Skin of body (tissue), 2 donors: ENCODE data around the gene ARHGAP32. TPM values are rescaled to one million over a fixed set of nuclear protein-coding genes. Genes with fewer than 3 reads are reported as not detected.

Experiments used
- small RNA-seq: library from RNA; depleted of rRNA; stranded (forward); fragments of <200 nt; gene quantifications from one replicate; pipeline ENCODE3, GENCODE V24; 2014; ENCODE audit warnings: low replicate concordance
- total RNA-seq: library from RNA; depleted of rRNA; stranded (reverse); fragments of >200 nt; gene quantifications from one replicate; pipeline ENCODE4 v1.2.3, GENCODE V29; 2014

The ARHGAP32 gene
- total RNA-seq, 1 donor from 2014 or later: 37.7 TPM

Small RNAs within 50 kb of the gene (small RNA-seq; reads per million reads assigned to genes)
- not detected for gene RF00019
- not detected for gene RNU6-874P
- gene RNU6-876P: not detected

Other genes with a start within 250 kb of the ARHGAP32 start
- gene TP53AIP1, start 249.5 kb downstream of the ARHGAP32 start, total RNA-seq: 7.6 TPM
- gene BARX2, start 183.5 kb upstream of the ARHGAP32 start, total RNA-seq: 12.3 TPM